H1 (cell line): ENCODE measurements around the gene FBLN5. TPM values are rescaled to one million over a fixed set of nuclear protein-coding genes. Genes with fewer than 3 reads are reported as not detected.

Experiments
- CTCF ChIA-PET: fragments of 300-600 bp; sonication (Branson Sonifier 250); formaldehyde crosslinking; loops from one replicate; lab custom pipeline; 2021; ENCODE audit not compliant: partially characterized antibody; lab: Charles Lee
- POLR2A ChIA-PET: fragments of 300-600 bp; sonication (Branson Sonifier 250); formaldehyde crosslinking; loops from one replicate; lab custom pipeline; 2021; ENCODE audit warnings: inconsistent platforms; ENCODE audit not compliant: partially characterized antibody; lab: Charles Lee
- DNase-seq, 2 experiments: peaks; one replicate each; pipeline versions ENCODE4 v3.0.0 to v3.0.0-alpha.2; 2010 to 2022; ENCODE audit warnings: low spot score in 2 of 2, low read depth in 1 of 2, mixed read lengths in 1 of 2
- FAIRE-seq: peaks from 2 replicates; lab custom pipeline; 2011; peaks lifted over from hg19 to GRCh38; lab: Jason Lieb, UNC
- H2AFZ ChIP-seq: 2 replicates; pipeline ENCODE4 v1.8.1; 2012; ENCODE audit warnings: low read length, inconsistent platforms
- H2AK5ac ChIP-seq: 2 replicates; pipeline ENCODE4 v1.6.1; 2013; ENCODE audit warnings: low read depth, low read length
- H2BK120ac ChIP-seq: replicated peaks from 2 replicates; pipeline ENCODE3; 2013; ENCODE audit warnings: low read depth, low read length, inconsistent platforms
- H2BK12ac ChIP-seq: 2 replicates; pipeline ENCODE4 v1.6.1; 2013; ENCODE audit warnings: low read depth, low read length
- H2BK15ac ChIP-seq: 2 replicates; pipeline ENCODE4 v1.6.1; 2013; ENCODE audit warnings: low read length
- H2BK20ac ChIP-seq: 2 replicates; pipeline ENCODE4 v1.6.1; 2013; ENCODE audit warnings: low read length
- H2BK5ac ChIP-seq: 2 replicates; pipeline ENCODE4 v1.6.1; 2013; ENCODE audit warnings: low read depth, low read length
- H3K14ac ChIP-seq: 2 replicates; pipeline ENCODE4 v1.6.1; 2013; ENCODE audit warnings: inconsistent platforms; ENCODE audit not compliant: insufficient read length
- H3K18ac ChIP-seq: 2 replicates; pipeline ENCODE4 v1.6.1; 2013; ENCODE audit warnings: low read length; ENCODE audit errors: extremely low read depth
- H3K23ac ChIP-seq: 2 replicates; pipeline ENCODE4 v1.6.1; 2013; ENCODE audit warnings: inconsistent platforms; ENCODE audit not compliant: insufficient read length
- H3K23me2 ChIP-seq: 2 replicates; pipeline ENCODE4 v1.6.1; 2013; ENCODE audit warnings: low read depth, low read length
- H3K27ac ChIP-seq: 2 replicates; pipeline ENCODE4 v1.6.1; 2011; ENCODE audit warnings: low read depth, low read length, inconsistent platforms
- H3K27me3 ChIP-seq, 4 experiments: replicated peaks in 1 of 4; 1 replicate in 1 of 4; 2 replicates in 3 of 4; pipeline versions ENCODE4 v1.6.1 to v1.8.1; 2011 to 2013; ENCODE audit warnings: low read length in 3 of 4, mild to moderate bottlenecking in 3 of 4, inconsistent platforms in 2 of 4, mixed read lengths in 2 of 4, moderate library complexity in 1 of 4; ENCODE audit not compliant: control insufficient read depth in 3 of 4, insufficient read depth in 3 of 4; ENCODE audit errors: extremely low read depth in 1 of 4
- H3K36me3 ChIP-seq, 4 experiments: 2 replicates each; pipeline versions ENCODE4 v1.6.1 to v1.8.1; 2011 to 2013; ENCODE audit warnings: mild to moderate bottlenecking in 4 of 4, low read length in 3 of 4, moderate library complexity in 2 of 4, control low read depth in 1 of 4, inconsistent platforms in 1 of 4; ENCODE audit not compliant: insufficient read depth in 4 of 4, control insufficient read depth in 2 of 4
- H3K4ac ChIP-seq: replicated peaks from 2 replicates; pipeline ENCODE3; 2013; ENCODE audit warnings: low read length, low read depth, mixed read lengths, inconsistent platforms; ENCODE audit not compliant: insufficient read length
- H3K4me1 ChIP-seq, 4 experiments: replicated peaks in 1 of 4; 1 replicate in 1 of 4; 2 replicates in 3 of 4; pipeline versions ENCODE4 v1.6.1 to v1.8.1; 2011 to 2013; ENCODE audit warnings: low read length in 3 of 4, inconsistent platforms in 2 of 4, mixed read lengths in 1 of 4; ENCODE audit not compliant: insufficient read depth in 4 of 4, control insufficient read depth in 3 of 4
- H3K4me2 ChIP-seq, 2 experiments: 2 replicates each; pipeline versions ENCODE4 v1.6.1 to v1.8.1; 2011 to 2013; ENCODE audit warnings: low read depth in 2 of 2, low read length in 2 of 2, control low read depth in 1 of 2, inconsistent platforms in 1 of 2, mild to moderate bottlenecking in 1 of 2; ENCODE audit not compliant: insufficient read depth in 1 of 2
- H3K4me3 ChIP-seq, 4 experiments: fragments of 200-600, 300-600 bp in 1 of 4; sonication (generic), shearing (Covaris generic), sonication (Bioruptor Twin) in 1 of 4; 2 replicates each; pipeline versions ENCODE4 v1.5.1 to v1.8.1; 2011 to 2016; ENCODE audit warnings: low read length in 4 of 4, low read depth in 3 of 4, control low read depth in 2 of 4, inconsistent platforms in 2 of 4, mild to moderate bottlenecking in 2 of 4, mixed read lengths in 1 of 4, moderate library complexity in 1 of 4; ENCODE audit not compliant: insufficient read depth in 2 of 4; ENCODE audit errors: extremely low read depth in 1 of 4
- H3K56ac ChIP-seq: replicated peaks from 2 replicates; pipeline ENCODE3; 2013; ENCODE audit warnings: low read depth, mild to moderate bottlenecking, mixed read lengths, low read length, inconsistent platforms; ENCODE audit not compliant: insufficient read length
- H3K79me1 ChIP-seq: 2 replicates; pipeline ENCODE4 v1.6.1; 2013; ENCODE audit warnings: low read depth, low read length, control low read depth
- H3K79me2 ChIP-seq, 2 experiments: 2 replicates each; pipeline versions ENCODE4 v1.6.1 to v1.8.1; 2012 to 2013; ENCODE audit warnings: low read length in 2 of 2, mild to moderate bottlenecking in 2 of 2, inconsistent platforms in 1 of 2; ENCODE audit not compliant: insufficient read depth in 2 of 2, control insufficient read depth in 1 of 2
- H3K9ac ChIP-seq, 4 experiments: replicated peaks in 1 of 4; 1 replicate in 1 of 4; 2 replicates in 3 of 4; pipeline versions ENCODE4 v1.6.1 to v1.8.1; 2011 to 2013; ENCODE audit warnings: low read depth in 3 of 4, low read length in 3 of 4, control low read depth in 2 of 4, mild to moderate bottlenecking in 2 of 4, moderate library complexity in 2 of 4, inconsistent platforms in 1 of 4; ENCODE audit errors: extremely low read depth in 1 of 4
- H3K9me3 ChIP-seq, 2 experiments: 2 replicates each; pipeline versions ENCODE4 v1.6.1 to v1.8.1; 2012 to 2013; ENCODE audit warnings: mild to moderate bottlenecking in 2 of 2, moderate library complexity in 2 of 2, control low read depth in 1 of 2, inconsistent platforms in 1 of 2, low read depth in 1 of 2, low read length in 1 of 2, mixed read lengths in 1 of 2; ENCODE audit not compliant: insufficient read depth in 2 of 2
- H4K20me1 ChIP-seq, 2 experiments: replicated peaks in 1 of 2; 2 replicates each; pipeline versions ENCODE3 to v1.8.1; 2011 to 2013; ENCODE audit warnings: inconsistent platforms in 2 of 2, low read length in 2 of 2, mild to moderate bottlenecking in 1 of 2; ENCODE audit not compliant: insufficient read depth in 2 of 2, control insufficient read depth in 1 of 2
- H4K5ac ChIP-seq: 2 replicates; pipeline ENCODE4 v1.6.1; 2013; ENCODE audit warnings: low read length, low read depth, mixed read lengths, inconsistent platforms; ENCODE audit not compliant: insufficient read length
- H4K8ac ChIP-seq: 2 replicates; pipeline ENCODE4 v1.8.0; 2013; ENCODE audit warnings: mild to moderate bottlenecking, moderate library complexity, low read length, inconsistent platforms; ENCODE audit not compliant: insufficient read depth; ENCODE audit errors: extremely low read depth
- H4K91ac ChIP-seq: replicated peaks from 2 replicates; pipeline ENCODE3; 2013; ENCODE audit warnings: low read length, mixed read lengths, inconsistent platforms; ENCODE audit not compliant: insufficient read length
- POLR2A ChIP-seq, 2 experiments: IDR thresholded peaks; 1 replicate in 1 of 2; 2 replicates in 1 of 2; pipeline ENCODE4 v1.6.1; 2011; ENCODE audit warnings: low read depth in 2 of 2, low read length in 2 of 2, mild to moderate bottlenecking in 2 of 2; ENCODE audit errors: control extremely low read depth in 1 of 2
- SP4 ChIP-seq: IDR thresholded peaks from 2 replicates; pipeline ENCODE4 v1.6.1; 2012; ENCODE audit warnings: low read length, inconsistent platforms
- TCF12 ChIP-seq: IDR thresholded peaks from 2 replicates; pipeline ENCODE4 v1.6.1; 2011; ENCODE audit warnings: low read depth, mild to moderate bottlenecking, low read length
- YY1 ChIP-seq: IDR thresholded peaks from 2 replicates; pipeline ENCODE4 v1.6.1; 2011; ENCODE audit warnings: low read depth, mild to moderate bottlenecking, low read length
- ZNF274 ChIP-seq: IDR thresholded peaks from 2 replicates; pipeline ENCODE4 v1.7.0; 2012; ENCODE audit warnings: low read length, borderline replicate concordance; ENCODE audit errors: extremely low read depth
- WGBS, 2 experiments: shearing (Covaris generic) in 1 of 2; methylation state at CpG; one replicate each; pipeline versions ENCODE4 v1.1.6 to v1.1.7; 2013 to 2015; ENCODE audit warnings: low lambda C conversion rate in 2 of 2, mixed read lengths in 2 of 2, inconsistent platforms in 1 of 2, low coverage in 1 of 2, missing lambda C conversion rate in 1 of 2; ENCODE audit not compliant: insufficient replicate concordance in 2 of 2, insufficient coverage in 1 of 2, insufficient read length in 1 of 2; ENCODE audit errors: extremely low coverage in 1 of 2, missing lambda C conversion rate in 1 of 2; 5-methylcytosine and 5-hydroxymethylcytosine counted together
- polyA plus RNA-seq, 7 experiments: library from polyadenylated mRNA; depleted of rRNA in 3 of 7; stranded (reverse) in 5 of 7; unstranded in 2 of 7; fragments of >200 nt in 5 of 7; fragments of 200-250 nt in 2 of 7; gene quantifications; 1 replicate in 5 of 7; 2 replicates in 1 of 7; 4 replicates in 1 of 7; pipeline versions ENCODE4 v1.2.1 to v1.2.3, GENCODE V29; 2011 to 2013; ENCODE audit warnings: missing spikeins in 2 of 7, mixed read lengths in 2 of 7
- total RNA-seq: library from RNA; stranded (reverse); fragmentation: NEBNext Ultra II Directional; extraction: Animal tissue kit (Norgen Biotek cat#: 25700); gene quantifications from 2 replicates; pipeline ENCODE4 v1.2.1, GENCODE V29; 2021

Gene FBLN5
- total and polyA plus RNA-seq, 2 of the 8 experiments (the other 6 are each of a cell fraction or from before 2014, with no cell fraction given) = 0.88 to 3.5 TPM

DNA sequence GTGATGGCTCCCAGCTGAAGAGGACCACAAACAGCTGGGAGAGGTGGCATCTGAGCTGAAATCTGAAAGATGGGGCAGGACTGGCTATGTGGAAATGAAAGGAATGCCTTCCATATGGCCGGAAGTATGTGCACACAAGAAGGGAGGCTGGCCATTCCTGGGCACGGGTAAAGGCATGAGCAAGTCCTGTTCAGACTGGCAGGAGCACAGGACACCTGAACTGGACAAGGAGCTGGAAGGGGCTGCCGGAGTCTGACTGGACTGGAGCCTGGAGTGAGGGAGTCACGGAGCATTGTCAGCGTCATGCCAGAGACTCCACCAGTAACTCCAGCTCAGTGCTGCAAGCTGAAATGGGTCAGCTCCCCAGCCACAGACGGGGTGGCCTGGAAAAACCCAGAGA is 68.3 kb downstream of the FBLN5 start:
- Histone ChIP-seq H2BK120ac (no peak overlapping the region), H2BK12ac (no peak overlapping the region), H4K91ac (no peak overlapping the region), H3K79me2 (no peaks in the 10 kb centered on the region), H4K5ac (no peak overlapping the region), H3K56ac (no peak overlapping the region), H3K27ac (no peak overlapping the region), H3K9ac (no peak overlapping the region), H2BK20ac (no peak overlapping the region), H3K79me1 (no peaks in the 10 kb centered on the region), H3K4me1 (no peaks in the 10 kb centered on the region; a peak in 1 of 7 replicates), H3K23me2 (no peaks in the 10 kb centered on the region), H3K4ac (no peak overlapping the region), H2AK5ac (no peak overlapping the region), H3K27me3 (no peaks in the 10 kb centered on the region), H3K36me3 (no peaks in the 10 kb centered on the region), H2AFZ (no peak overlapping the region), H3K9me3 (no peaks in the 10 kb centered on the region), H3K14ac (no peak overlapping the region), H2BK15ac (no peak overlapping the region), H3K4me3 (no peak overlapping the region), H3K4me2 (no peak overlapping the region), H3K23ac (no peak overlapping the region), H2BK5ac (no peak overlapping the region), H3K18ac (no peak overlapping the region), H4K20me1 (no peaks in the 10 kb centered on the region), H4K8ac (no peak overlapping the region)
- CTCF ChIA-PET = interaction anchor here (0.6 to 1.4 kb wide), 9 partner anchors 10 to 151 kb away, joined by 3 to 5 read pairs (median 4); partner anchors contain the start of gene TC2N
- DNase-seq (no peak), FAIRE-seq (no peak)
- POLR2A ChIA-PET = no interaction called here
- TF ChIP-seq ZNF274 (no peak), SP4 (no peak), POLR2A (IDR thresholded peaks at IDR 0.05; ENCODE audit: control extremely low read depth in 1 of 2, low read depth in 2 of 2, low read length in 2 of 2) (no peak), YY1 (no peak), TCF12 (no peak)
- WGBS, 2 experiments = 88% methylated on average over 6 of the region's 6 CpGs; no CpG with 5 or more reads in 1 of the 2 experiments
